Left lung (tissue), 10 donors: ENCODE measurements around the gene TBL3. TPM values are rescaled to one million over a fixed set of nuclear protein-coding genes. Genes with fewer than 3 reads are reported as not detected.

Source experiments
- ATAC-seq: fragments of 200-7000 bp; cut with Tn5 transposase; one replicate; pipeline ENCODE4 v1.9.1; 2020; ENCODE audit warnings: moderate library complexity
- DNase-seq, 4 donors: peaks; one replicate each; pipeline ENCODE4 v3.0.0-alpha.2; 2013 to 2020
- H3K27ac ChIP-seq, 2 donors: fragments of 200-600 bp; sonication (generic) in 1 of 2; one replicate each; pipeline versions ENCODE4 v1.5.0 to v1.8.0; 2020 to 2021
- H3K27me3 ChIP-seq, 2 donors: fragments of 200-600 bp; sonication (generic) in 1 of 2; one replicate each; pipeline versions ENCODE4 v1.5.0 to v1.8.0; 2020 to 2021
- H3K36me3 ChIP-seq, 2 donors: fragments of 200-600 bp; sonication (generic) in 1 of 2; one replicate each; pipeline versions ENCODE4 v1.5.0 to v1.8.0; 2020 to 2021
- H3K4me1 ChIP-seq, 2 donors: fragments of 200-600 bp; one replicate each; pipeline ENCODE4 v1.8.0; 2021
- H3K4me3 ChIP-seq, 2 donors: fragments of 200-600 bp; sonication (generic) in 1 of 2; one replicate each; pipeline versions ENCODE4 v1.5.0 to v1.8.0; 2020 to 2021; ENCODE audit warnings: mild to moderate bottlenecking in 1 of 2
- H3K9me3 ChIP-seq, 2 donors: fragments of 200-600 bp; sonication (generic) in 1 of 2; one replicate each; pipeline versions ENCODE4 v1.5.0 to v1.8.0; 2020 to 2021
- CTCF ChIP-seq, 2 donors: fragments of 200-600 bp; sonication (generic) in 1 of 2; IDR thresholded peaks; one replicate each; pipeline versions ENCODE4 v1.5.0 to v1.8.0; 2021; ENCODE audit warnings: antibody characterized with exemption in 2 of 2
- intact Hi-C, 2 donors: fragments of 100-400 bp; cut with DNase I; formaldehyde crosslinking; loops; one replicate each; pipeline versions ENCODE4 v1.11.2 to v1.14.2; 2022
- polyA plus RNA-seq, 6 donors: library from polyadenylated mRNA; unstranded; fragments of 120-200 nt; gene quantifications; one replicate each; pipeline ENCODE4 v1.2.1, GENCODE V29; 2013; ENCODE audit not compliant: insufficient read length in 6 of 6
- total RNA-seq, 2 donors: library from RNA; stranded (reverse); fragmentation: NEBNext Ultra II Directional; extraction: Animal tissue kit (Norgen Biotek cat#: 25700); gene quantifications; one replicate each; pipeline ENCODE4 v1.2.1, GENCODE V29; 2021
- donor health status: DM: no; HTN: yes; CAD: no.
- donor health status: DM: no; HTN: no; CAD: no.

Gene TBL3
- total and polyA plus RNA-seq, 8 donors = 25.8 to 38.8 (median 31.0) TPM

DNA sequence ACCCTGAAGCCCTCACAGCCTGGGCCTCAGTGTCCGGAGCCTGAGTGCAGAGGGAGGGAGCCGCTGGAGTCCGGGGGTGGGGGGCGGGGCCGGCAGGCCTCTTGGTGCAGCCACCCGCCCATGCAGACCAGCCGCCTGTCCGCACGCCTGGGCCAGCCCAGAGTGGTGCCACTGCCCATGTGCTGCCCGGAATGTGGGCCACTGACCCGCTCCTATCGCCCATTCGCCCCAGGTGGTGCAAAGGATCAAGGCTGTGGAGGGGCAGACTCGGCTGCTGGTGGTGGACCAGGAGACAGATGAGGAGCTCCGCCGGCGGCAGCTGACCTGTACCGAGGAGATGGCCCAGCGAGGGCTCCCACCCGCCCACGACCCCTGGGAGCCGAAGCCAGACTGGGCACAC lies 57.5 kb downstream of the TBL3 start:
- H3K27ac ChIP-seq = peak overlapping the region in 1 of 2 donors; percentile 85
- intact Hi-C loops = no loop called here

GRCh38 chr16:2030036-2030435 lies 58.2 kb downstream of the TBL3 start:
- peaks cover 0 to 17% of the 10 kb centered on the region in 2 donors for H3K36me3 ChIP-seq
- peaks cover 25 to 74% of the 10 kb centered on the region in 2 donors for H3K4me1 ChIP-seq
- H3K9me3 ChIP-seq = no peaks in the 10 kb centered on the region
- ATAC-seq = no peak
- H3K27me3 ChIP-seq = peaks cover 0 to 38% of the 10 kb centered on the region in 2 donors
- H3K27ac ChIP-seq = peak overlapping the region; percentile 30 to 85
- peak overlapping the region in 1 of 2 donors; percentile 67 for H3K4me3 ChIP-seq
- TF ChIP-seq CTCF (IDR thresholded peaks at IDR 0.05) = no peak
- no peak for DNase-seq
- intact Hi-C loops = no loop called here

More for the DNA sequence above, 57.5 kb downstream of the TBL3 start:
- Histone ChIP-seq H3K4me3 (peak overlapping the region in 1 of 2 donors; percentile 67), H3K9me3 (no peaks in the 10 kb centered on the region), H3K36me3 (peaks cover 0 to 17% of the 10 kb centered on the region in 2 donors), H3K4me1 (peaks cover 22 to 72% of the 10 kb centered on the region in 2 donors), H3K27me3 (peaks cover 0 to 42% of the 10 kb centered on the region in 2 donors)
- no peak for TF ChIP-seq CTCF (IDR thresholded peaks at IDR 0.05)
- DNase-seq (no peak), ATAC-seq (no peak)

DNA sequence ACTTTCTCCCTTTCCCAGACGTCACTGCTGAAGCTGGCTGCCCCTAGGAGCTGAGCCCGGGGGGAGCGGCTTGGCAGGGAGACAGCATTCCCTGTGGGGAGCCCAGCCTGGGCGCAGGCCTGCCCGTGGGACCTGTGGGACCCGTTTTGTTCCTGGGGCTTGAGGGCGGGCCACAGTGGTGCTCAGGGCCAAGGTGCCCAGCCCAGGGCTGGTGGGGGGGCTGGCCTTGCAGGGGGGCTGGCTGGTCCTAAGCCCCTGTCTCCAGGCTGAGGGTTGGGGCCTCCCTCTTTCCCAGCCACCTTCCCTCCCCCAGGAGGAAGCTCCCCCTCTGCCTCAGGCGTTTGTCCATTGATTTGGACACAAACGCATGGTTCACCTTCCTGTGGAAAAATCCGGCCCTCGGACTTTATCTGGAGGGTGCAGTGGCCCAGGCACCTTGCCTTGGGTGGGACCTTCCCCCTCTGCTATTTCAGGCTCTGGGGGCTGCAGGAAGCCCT lies 59.3 kb downstream of the TBL3 start:
- Histone ChIP-seq H3K36me3 (peaks cover 0 to 17% of the 10 kb centered on the region in 2 donors), H3K4me3 (peak overlapping the region in 1 of 2 donors; percentile 67), H3K4me1 (peaks cover 36 to 73% of the 10 kb centered on the region in 2 donors), H3K27me3 (peaks cover 0 to 27% of the 10 kb centered on the region in 2 donors), H3K27ac (peak overlapping the region; percentile 30 to 85), H3K9me3 (no peaks in the 10 kb centered on the region)
- no peak for TF ChIP-seq CTCF (IDR thresholded peaks at IDR 0.05)
- no peak for ATAC-seq
- no peak for DNase-seq
- intact Hi-C loops = no loop called here

Other genes starting within 250 kb of the TBL3 start
- 10 to 100 TPM; 54.6 to 62.9 TPM for gene NME3, start 200.5 kb upstream of the TBL3 start, total RNA-seq
- gene NME3, start 200.5 kb upstream of the TBL3 start, polyA plus RNA-seq = 10 to 100 TPM; 19.9 to 43.8 (median 30.2) TPM
- gene EME2, start 199.2 kb upstream of the TBL3 start, total RNA-seq = 10 to 100 TPM; 19.2 to 25.3 TPM
- gene EME2, start 199.2 kb upstream of the TBL3 start, polyA plus RNA-seq = 10 to 100 TPM in 1 of 6 donors, 1 to 10 TPM in 5; 7.0 to 12.2 (median 8.7) TPM
- gene MRPS34, start 198.9 kb upstream of the TBL3 start, total RNA-seq = 10 to 100 TPM; 72.5 to 91.5 TPM
- gene MRPS34, start 198.9 kb upstream of the TBL3 start, polyA plus RNA-seq = 10 to 100 TPM; 47.5 to 68.9 (median 58.4) TPM
- 10 to 100 TPM; 30.5 to 36.2 TPM for gene SPSB3, start 189.5 kb upstream of the TBL3 start, total RNA-seq
- 10 to 100 TPM; 23.6 to 40.0 (median 33.0) TPM for gene SPSB3, start 189.5 kb upstream of the TBL3 start, polyA plus RNA-seq
- gene NUBP2, start 189.1 kb upstream of the TBL3 start, total RNA-seq = 10 to 100 TPM; 44.0 to 47.9 TPM
- 10 to 100 TPM; 32.6 to 56.4 (median 41.0) TPM for gene NUBP2, start 189.1 kb upstream of the TBL3 start, polyA plus RNA-seq
- 1 to 10 TPM in 1 of 2 donors, under 1 TPM in 1; 0.37 to 2.2 TPM for gene IGFALS, start 178.3 kb upstream of the TBL3 start, total RNA-seq
- 1 to 10 TPM; 1.8 to 3.3 (median 2.6) TPM for gene IGFALS, start 178.3 kb upstream of the TBL3 start, polyA plus RNA-seq
- 10 to 100 TPM; 47.1 to 62.0 TPM for gene HAGH, start 145.2 kb upstream of the TBL3 start, total RNA-seq
- gene HAGH, start 145.2 kb upstream of the TBL3 start, polyA plus RNA-seq = 10 to 100 TPM; 21.0 to 29.9 (median 24.9) TPM
- 10 to 100 TPM; 20.9 to 22.4 TPM for gene FAHD1, start 144.8 kb upstream of the TBL3 start, total RNA-seq
- 10 to 100 TPM; 17.4 to 23.2 (median 19.0) TPM for gene FAHD1, start 144.8 kb upstream of the TBL3 start, polyA plus RNA-seq
- gene MEIOB, start 99.9 kb upstream of the TBL3 start, total RNA-seq = not detected
- gene MEIOB, start 99.9 kb upstream of the TBL3 start, polyA plus RNA-seq = under 1 TPM; 0.37 to 0.75 (median 0.59) TPM
- 1 to 10 TPM in 1 of 2 donors, not detected in 1; 1.4 TPM for gene HS3ST6, start 53.6 kb upstream of the TBL3 start, total RNA-seq
- under 1 TPM in 3 of 6 donors, not detected in 3; 0.13 to 0.21 (median 0.15) TPM for gene HS3ST6, start 53.6 kb upstream of the TBL3 start, polyA plus RNA-seq
- gene MSRB1, start 28.9 kb upstream of the TBL3 start, total RNA-seq = 10 to 100 TPM; 26.1 to 66.7 TPM
- 10 to 100 TPM in 5 of 6 donors, 1 to 10 TPM in 1; 9.8 to 15.5 (median 14.4) TPM for gene MSRB1, start 28.9 kb upstream of the TBL3 start, polyA plus RNA-seq
- gene RPL3L, start 17.4 kb upstream of the TBL3 start, total RNA-seq = under 1 TPM in 1 of 2 donors, not detected in 1; 0.13 TPM
- gene RPL3L, start 17.4 kb upstream of the TBL3 start, polyA plus RNA-seq = under 1 TPM in 5 of 6 donors, not detected in 1; 0.11 to 0.20 (median 0.16) TPM
- gene NDUFB10, start 12.5 kb upstream of the TBL3 start, total RNA-seq = 100 to 1,000 TPM in 1 of 2 donors, 10 to 100 TPM in 1; 97.8 to 102 TPM
- 10 to 100 TPM; 77.6 to 96.8 (median 90.0) TPM for gene NDUFB10, start 12.5 kb upstream of the TBL3 start, polyA plus RNA-seq
- gene RPS2, start 7.2 kb upstream of the TBL3 start, total RNA-seq = 1,000 to 10,000 TPM; 1,832 to 2,162 TPM
- gene RPS2, start 7.2 kb upstream of the TBL3 start, polyA plus RNA-seq = 1,000 to 10,000 TPM; 2,190 to 2,607 (median 2,300) TPM
- not detected for gene RNF151, start 5.2 kb upstream of the TBL3 start, total RNA-seq
- gene RNF151, start 5.2 kb upstream of the TBL3 start, polyA plus RNA-seq = under 1 TPM in 1 of 6 donors, not detected in 5; 0.17 TPM
- 1 to 10 TPM; 4.4 to 5.6 TPM for gene NOXO1, start 9.4 kb downstream of the TBL3 start, total RNA-seq
- gene NOXO1, start 9.4 kb downstream of the TBL3 start, polyA plus RNA-seq = under 1 TPM in 4 of 6 donors, not detected in 2; 0.30 to 0.78 (median 0.46) TPM
- 10 to 100 TPM; 25.8 to 26.1 TPM for gene GFER, start 12.1 kb downstream of the TBL3 start, total RNA-seq
- 10 to 100 TPM; 15.7 to 21.5 (median 19.1) TPM for gene GFER, start 12.1 kb downstream of the TBL3 start, polyA plus RNA-seq
- gene SYNGR3, start 17.9 kb downstream of the TBL3 start, total RNA-seq = under 1 TPM; 0.31 to 0.32 TPM
- gene SYNGR3, start 17.9 kb downstream of the TBL3 start, polyA plus RNA-seq = under 1 TPM; 0.21 to 0.93 (median 0.42) TPM
- 10 to 100 TPM; 31.5 to 45.9 TPM for gene ZNF598, start 37.8 kb downstream of the TBL3 start, total RNA-seq
- 10 to 100 TPM; 15.2 to 27.8 (median 20.9) TPM for gene ZNF598, start 37.8 kb downstream of the TBL3 start, polyA plus RNA-seq
- 1 to 10 TPM in 1 of 2 donors, under 1 TPM in 1; 0.94 to 3.1 TPM for gene NPW, start 47.7 kb downstream of the TBL3 start, total RNA-seq
- gene NPW, start 47.7 kb downstream of the TBL3 start, polyA plus RNA-seq = 1 to 10 TPM; 1.7 to 5.4 (median 2.7) TPM
- 100 to 1,000 TPM; 186 to 349 TPM for gene NHERF2, start 54.8 kb downstream of the TBL3 start, total RNA-seq
- 100 to 1,000 TPM in 3 of 6 donors, 10 to 100 TPM in 3; 68.1 to 170 (median 103) TPM for gene NHERF2, start 54.8 kb downstream of the TBL3 start, polyA plus RNA-seq
- 10 to 100 TPM; 19.4 to 29.8 TPM for gene NTHL1, start 75.8 kb downstream of the TBL3 start, total RNA-seq
- gene NTHL1, start 75.8 kb downstream of the TBL3 start, polyA plus RNA-seq = 10 to 100 TPM; 20.2 to 30.0 (median 25.8) TPM
- gene TSC2, start 75.9 kb downstream of the TBL3 start, total RNA-seq = 100 to 1,000 TPM; 116 to 126 TPM
- gene TSC2, start 75.9 kb downstream of the TBL3 start, polyA plus RNA-seq = 100 to 1,000 TPM; 116 to 166 (median 131) TPM
- 10 to 100 TPM; 63.2 to 73.5 TPM for gene PKD1, start 163.8 kb downstream of the TBL3 start, total RNA-seq
- gene PKD1, start 163.8 kb downstream of the TBL3 start, polyA plus RNA-seq = 100 to 1,000 TPM in 4 of 6 donors, 10 to 100 TPM in 2; 90.1 to 165 (median 116) TPM
- gene RAB26, start 176.6 kb downstream of the TBL3 start, total RNA-seq = under 1 TPM; 0.73 to 0.84 TPM
- gene RAB26, start 176.6 kb downstream of the TBL3 start, polyA plus RNA-seq = 1 to 10 TPM in 5 of 6 donors, under 1 TPM in 1; 0.91 to 1.9 (median 1.7) TPM
- gene TRAF7, start 183.7 kb downstream of the TBL3 start, total RNA-seq = 10 to 100 TPM; 69.5 to 88.1 TPM
- 10 to 100 TPM; 48.6 to 59.5 (median 52.2) TPM for gene TRAF7, start 183.7 kb downstream of the TBL3 start, polyA plus RNA-seq
- gene CASKIN1, start 224.6 kb downstream of the TBL3 start, total RNA-seq = under 1 TPM; 0.05 to 0.06 TPM
- gene CASKIN1, start 224.6 kb downstream of the TBL3 start, polyA plus RNA-seq = under 1 TPM; 0.18 to 0.56 (median 0.42) TPM
- gene MLST8, start 233.4 kb downstream of the TBL3 start, total RNA-seq = 10 to 100 TPM; 32.1 to 39.0 TPM
- 10 to 100 TPM; 29.8 to 40.3 (median 37.0) TPM for gene MLST8, start 233.4 kb downstream of the TBL3 start, polyA plus RNA-seq
- 10 to 100 TPM in 1 of 2 donors, 1 to 10 TPM in 1; 6.7 to 15.3 TPM for gene BRICD5, start 238.8 kb downstream of the TBL3 start, total RNA-seq
- gene BRICD5, start 238.8 kb downstream of the TBL3 start, polyA plus RNA-seq = 1 to 10 TPM; 2.9 to 7.9 (median 4.9) TPM
- 10 to 100 TPM; 14.4 to 24.4 TPM for gene PGP, start 242.8 kb downstream of the TBL3 start, total RNA-seq
- 10 to 100 TPM in 1 of 6 donors, 1 to 10 TPM in 5; 7.1 to 14.5 (median 8.7) TPM for gene PGP, start 242.8 kb downstream of the TBL3 start, polyA plus RNA-seq